Adipose tissue (tissue), 3 donors: ENCODE measurements around the gene EP300. TPM values are rescaled to one million over a fixed set of nuclear protein-coding genes. Genes with fewer than 3 reads are reported as not detected.

Experiments
- H3K27ac ChIP-seq: one replicate; pipeline ENCODE4 v1.5.1; 2013; ENCODE audit warnings: low read depth, low read length
- WGBS, 3 donors: extraction: QIAGEN DNeasy Blood & Tissue Kit; methylation state at CpG; one replicate each; pipeline ENCODE4 v1.1.7; 2013; 5-methylcytosine and 5-hydroxymethylcytosine counted together
- polyA plus RNA-seq, 3 donors: library from polyadenylated mRNA; stranded (reverse); fragments of 200-250 nt; gene quantifications; one replicate each; pipeline ENCODE4 v1.2.3, GENCODE V29; 2013
- donor health status: healthy with polysubstance abuse.
- donor health status: Bipolar disorder and iron deficiency.
- donor health status: healthy.

Gene EP300
- polyA plus RNA-seq, 3 donors: 7.8 to 16.0 (median 14.6) TPM

DNA sequence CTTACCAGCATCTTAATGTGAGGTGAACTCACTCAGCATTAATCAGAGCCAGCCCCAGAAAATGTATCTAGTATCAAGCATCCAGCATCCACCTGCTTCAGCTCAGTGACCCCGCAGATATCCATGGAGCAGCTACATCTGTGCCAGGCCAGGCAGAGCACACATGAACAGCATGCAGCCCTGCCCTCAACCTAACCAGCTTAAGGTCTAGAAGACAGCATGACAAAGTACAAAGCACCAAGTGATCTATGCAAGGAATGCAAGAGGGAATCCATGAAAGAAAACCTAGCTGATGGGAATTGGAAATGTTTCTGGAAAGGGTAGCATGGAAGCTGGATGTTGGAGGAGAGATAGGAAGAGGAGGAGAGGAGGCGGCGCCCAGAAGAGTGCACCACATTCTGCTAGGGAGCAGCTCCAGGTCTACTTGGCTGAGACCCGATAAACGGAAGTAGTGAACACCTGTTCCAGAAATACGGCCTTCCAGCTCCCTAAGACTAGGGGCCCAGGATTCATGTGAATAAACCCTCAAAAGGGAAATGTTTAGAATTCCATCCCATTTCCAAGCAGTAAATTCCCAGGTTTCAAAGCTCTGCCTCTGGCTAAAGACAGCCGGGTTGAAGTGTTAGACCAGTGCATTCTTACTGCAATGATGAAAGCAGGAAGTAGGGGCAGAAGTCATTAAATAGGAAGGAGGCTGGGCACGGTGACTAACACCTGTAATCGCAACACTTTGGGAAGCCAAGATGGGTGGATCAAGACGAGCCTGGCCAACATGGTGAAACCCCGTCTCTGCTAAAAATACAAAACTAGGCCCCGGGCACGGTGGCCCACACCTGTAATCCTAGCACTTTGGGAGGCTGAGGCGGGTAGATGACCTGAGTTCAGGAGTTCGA, 89.2 kb downstream of the EP300 start:
- no peak overlapping the region for H3K27ac ChIP-seq
- 65 to 83% (median 66%) methylated on average over 15 of the region's 15 CpGs for WGBS, 3 donors

- 41 to 70% (median 45%) methylated on average over 3 of the region's 3 CpGs for WGBS, 3 donors
Observed at GRCh38 chr22:41184679-41185078, 92.3 kb downstream of the EP300 start.

GRCh38 chr22:41191467-41191866, 99.1 kb downstream of the EP300 start:
- 65 to 92% (median 86%) methylated on average over 2 of the region's 2 CpGs for WGBS, 3 donors
- no peak overlapping the region for H3K27ac ChIP-seq

More at GRCh38 chr22:41184679-41185078, 92.3 kb downstream of the EP300 start:
- H3K27ac ChIP-seq: no peak overlapping the region

DNA sequence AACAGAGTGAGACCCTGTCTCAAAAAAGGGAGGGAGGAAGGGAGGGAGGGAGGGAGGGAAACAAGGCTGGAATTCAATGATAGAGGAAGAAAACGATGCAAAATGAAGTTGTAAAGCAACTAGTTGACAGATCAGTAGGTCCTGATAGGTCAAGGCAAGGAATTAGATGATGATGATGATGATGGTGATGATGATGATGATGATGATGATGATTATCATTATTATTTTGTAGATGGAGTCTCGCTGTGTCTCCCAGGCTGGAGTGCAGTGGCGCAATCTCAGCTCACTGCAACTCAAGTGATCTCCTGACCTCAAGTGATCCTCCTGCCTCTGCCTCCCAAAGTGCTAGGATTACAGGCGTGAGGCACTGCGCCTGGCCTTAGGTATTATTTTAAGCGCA, 101.4 kb downstream of the EP300 start:
- 89 to 96% (median 90%) methylated on average over 6 of the region's 6 CpGs for WGBS, 3 donors
- no peak overlapping the region for H3K27ac ChIP-seq

DNA sequence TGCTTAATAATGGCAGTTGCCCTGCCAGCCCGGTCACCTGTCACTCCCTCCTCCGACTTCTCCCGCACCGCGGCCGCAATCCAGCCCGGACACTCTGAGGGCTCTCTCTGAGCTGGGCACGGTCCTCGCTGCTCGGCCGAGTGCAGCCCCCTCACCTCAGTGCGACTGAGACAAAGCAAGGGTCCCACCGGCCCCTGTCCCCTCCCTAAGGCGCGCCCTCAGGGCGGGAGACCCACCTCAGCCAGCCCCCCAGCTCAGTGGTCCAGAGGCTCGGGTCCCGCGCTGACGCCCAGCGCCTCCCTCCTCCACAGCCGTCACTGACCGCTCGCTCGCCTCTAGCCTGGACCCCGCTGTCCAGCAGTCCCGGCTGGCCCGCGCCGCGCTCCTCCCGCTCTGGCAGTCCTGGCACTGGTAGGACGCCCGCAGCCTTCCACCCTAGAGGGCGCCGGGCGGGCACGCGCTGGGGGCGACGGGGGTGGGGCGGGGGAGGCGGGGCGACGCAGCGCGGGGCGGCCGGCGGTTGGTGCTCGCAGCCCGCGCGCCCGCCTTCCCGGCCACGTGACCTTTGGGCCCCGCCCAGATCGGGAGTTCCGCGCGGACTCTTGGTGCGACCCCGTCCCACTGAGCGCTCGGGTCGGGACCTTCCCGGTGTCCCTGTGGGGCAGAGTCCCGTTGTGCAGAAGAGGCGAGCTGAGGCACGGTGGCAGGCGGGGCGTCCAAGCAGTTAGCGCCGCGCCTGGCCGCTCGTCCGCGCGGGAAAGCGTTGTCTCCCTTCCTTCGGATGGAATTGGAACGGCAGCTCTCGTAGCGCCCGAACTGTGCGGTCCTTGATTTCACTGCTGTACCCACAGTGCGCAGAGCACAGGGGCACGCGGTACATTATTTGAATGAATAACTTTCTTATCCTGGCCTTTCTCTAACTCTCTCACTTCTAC, 104.9 kb downstream of the EP300 start:
- 0 to 1% (median 1%) methylated on average over 79 to 91 of the region's 91 CpGs for whole genome bisulfite sequencing, 3 donors
- no peak overlapping the region for H3K27ac ChIP-seq

- WGBS, 3 donors: 1 to 3% (median 1%) methylated on average over 9 of the region's 9 CpGs
- H3K27ac ChIP-seq: no peak overlapping the region
Observed at GRCh38 chr22:41198027-41198580, 105.7 kb downstream of the EP300 start.

DNA sequence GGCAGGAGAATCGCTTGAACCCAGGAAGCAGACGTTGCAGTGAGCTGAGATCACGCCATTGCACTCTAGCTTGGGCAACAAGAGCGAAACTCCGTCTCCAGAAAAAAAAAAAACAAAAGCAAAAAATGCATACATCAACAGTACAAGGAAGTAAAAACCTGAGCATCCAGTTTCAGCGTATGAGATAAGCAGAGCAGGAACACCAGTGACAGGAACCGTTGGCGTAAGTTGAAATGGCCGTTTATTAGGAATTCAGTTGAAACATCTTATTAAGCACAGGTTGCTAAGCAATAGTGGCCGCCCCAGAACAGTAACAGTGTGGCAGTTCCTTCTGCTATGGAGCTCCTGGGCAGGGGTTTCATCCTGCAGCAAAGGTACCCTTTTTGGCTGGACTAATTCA, 108.7 kb downstream of the EP300 start:
- no peak overlapping the region for H3K27ac ChIP-seq
- WGBS, 3 donors: 43 to 50% (median 49%) methylated on average over 10 of the region's 10 CpGs

DNA sequence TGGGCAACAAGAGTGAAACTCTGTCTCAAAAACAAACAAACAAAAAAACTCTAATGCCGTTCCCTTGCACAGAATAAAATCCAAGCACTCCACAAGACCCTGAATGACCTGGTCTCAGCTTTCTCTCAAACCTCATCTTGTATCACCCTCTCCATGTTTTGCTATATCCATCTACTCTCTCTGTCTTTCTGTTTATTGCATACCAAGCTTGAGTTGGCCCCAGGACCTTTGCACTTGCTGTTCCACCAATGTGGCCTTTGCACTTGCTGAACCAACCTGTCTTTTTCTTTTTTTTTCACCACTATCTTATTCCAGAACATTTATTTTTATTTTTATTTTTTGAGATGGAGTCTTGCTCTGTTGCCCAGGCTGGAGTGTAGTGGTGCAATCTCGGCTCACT, 110.7 kb downstream of the EP300 start:
- H3K27ac ChIP-seq: no peak overlapping the region
- 90 to 97% (median 92%) methylated on average over 2 of the region's 2 CpGs for WGBS, 3 donors

GRCh38 chr22:41204066-41204465, 111.7 kb downstream of the EP300 start:
- H3K27ac ChIP-seq: no peak overlapping the region
- 63 to 65% (median 65%) methylated on average over 6 of the region's 6 CpGs for WGBS, 3 donors

GRCh38 chr22:41204992-41205900, 112.9 kb downstream of the EP300 start, which contains the start of gene L3MBTL2:
TSS of gene L3MBTL2 (plus strand) at chr22:41205312. CDS start at chr22:41205363, 51 bp downstream.
- no peak within 1 kb of the TSS for H3K27ac ChIP-seq
- 2% methylated on average over 47 of the region's 47 CpGs for WGBS, 3 donors

DNA sequence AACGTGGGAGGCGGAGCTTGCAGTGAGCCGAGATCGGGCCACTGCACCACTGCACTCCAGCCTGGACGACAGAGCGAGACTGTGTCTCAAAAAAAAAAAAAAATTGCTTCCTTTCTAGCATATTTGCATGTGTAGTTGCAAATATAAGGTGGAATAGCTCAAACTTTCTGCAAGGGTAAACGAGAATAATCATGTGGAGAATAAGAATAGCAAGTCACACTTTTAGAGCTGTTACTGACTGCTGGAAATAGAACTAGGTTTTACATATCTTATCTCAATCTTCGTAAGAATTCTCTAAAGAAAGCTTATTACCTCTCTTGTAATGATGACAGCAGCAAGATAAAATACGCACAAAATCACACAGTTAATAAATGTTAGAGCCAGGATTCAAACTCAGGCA, 114.3 kb downstream of the EP300 start:
- WGBS, 3 donors: 87 to 93% (median 93%) methylated on average over 9 of the region's 9 CpGs

GRCh38 chr22:41215409-41215808, 123.0 kb downstream of the EP300 start:
- H3K27ac ChIP-seq: no peak overlapping the region
- 97 to 98% (median 98%) methylated on average over 10 of the region's 10 CpGs for WGBS, 3 donors

More for the DNA sequence above, 114.3 kb downstream of the EP300 start:
- no peak overlapping the region for H3K27ac ChIP-seq

DNA sequence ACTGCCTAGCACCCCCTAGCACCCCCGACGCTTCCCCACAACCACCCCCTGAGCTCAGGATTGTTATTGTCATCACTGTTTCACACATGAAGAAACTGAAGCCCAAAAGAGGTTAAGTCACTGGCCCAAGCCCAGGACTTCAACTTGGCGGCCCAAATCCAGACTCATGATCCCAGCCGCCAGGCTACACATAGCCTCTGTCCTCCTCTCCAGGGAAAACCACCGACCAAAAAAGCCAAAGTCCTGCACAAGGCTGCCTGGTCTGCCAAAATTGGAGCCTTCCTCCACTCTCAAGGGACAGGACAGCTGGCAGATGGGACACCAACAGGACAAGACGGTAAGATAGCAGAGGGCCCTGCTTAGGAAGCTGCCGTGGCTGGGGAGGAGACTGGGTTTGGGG, 123.5 kb downstream of the EP300 start:
- WGBS, 3 donors: 76 to 96% (median 85%) methylated on average over 7 of the region's 7 CpGs
- no peak overlapping the region for H3K27ac ChIP-seq

- 68 to 82% (median 71%) methylated on average over 13 of the region's 13 CpGs for WGBS, 3 donors
- H3K27ac ChIP-seq: no peak overlapping the region
Observed at GRCh38 chr22:41216984-41217383, 124.6 kb downstream of the EP300 start.

DNA sequence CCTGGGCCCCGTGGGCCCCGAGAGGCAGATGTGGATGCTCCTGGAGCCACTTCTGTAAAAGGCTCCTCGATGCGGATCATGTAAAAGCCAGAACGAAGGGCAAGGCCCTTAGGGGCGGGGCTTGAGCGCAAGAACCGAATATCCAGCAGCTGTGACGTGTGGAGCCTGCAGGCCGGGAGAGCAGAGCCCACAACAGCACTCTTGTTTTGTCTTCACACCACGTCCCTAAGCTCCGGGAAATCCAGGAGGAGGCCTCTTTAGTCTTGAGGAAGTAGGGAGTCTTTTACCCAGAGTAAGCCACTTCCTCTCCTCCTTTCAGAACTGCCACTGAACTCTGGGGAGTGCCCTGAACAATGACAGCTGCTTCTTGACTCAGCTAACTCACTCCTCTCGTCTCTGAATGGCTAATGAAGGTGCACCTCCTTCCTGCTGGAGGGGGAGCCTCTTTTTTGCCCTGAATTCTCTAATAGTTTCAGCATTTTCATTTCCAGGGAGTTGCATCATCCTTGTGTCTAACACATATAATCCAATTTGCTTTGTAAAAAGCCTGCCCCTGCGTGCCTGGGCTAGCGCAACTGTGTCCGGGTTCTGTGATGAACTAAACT, 125.3 kb downstream of the EP300 start:
- no peak overlapping the region for H3K27ac ChIP-seq
- WGBS, 3 donors: 10 to 72% (median 14%) methylated on average over 16 of the region's 16 CpGs

DNA sequence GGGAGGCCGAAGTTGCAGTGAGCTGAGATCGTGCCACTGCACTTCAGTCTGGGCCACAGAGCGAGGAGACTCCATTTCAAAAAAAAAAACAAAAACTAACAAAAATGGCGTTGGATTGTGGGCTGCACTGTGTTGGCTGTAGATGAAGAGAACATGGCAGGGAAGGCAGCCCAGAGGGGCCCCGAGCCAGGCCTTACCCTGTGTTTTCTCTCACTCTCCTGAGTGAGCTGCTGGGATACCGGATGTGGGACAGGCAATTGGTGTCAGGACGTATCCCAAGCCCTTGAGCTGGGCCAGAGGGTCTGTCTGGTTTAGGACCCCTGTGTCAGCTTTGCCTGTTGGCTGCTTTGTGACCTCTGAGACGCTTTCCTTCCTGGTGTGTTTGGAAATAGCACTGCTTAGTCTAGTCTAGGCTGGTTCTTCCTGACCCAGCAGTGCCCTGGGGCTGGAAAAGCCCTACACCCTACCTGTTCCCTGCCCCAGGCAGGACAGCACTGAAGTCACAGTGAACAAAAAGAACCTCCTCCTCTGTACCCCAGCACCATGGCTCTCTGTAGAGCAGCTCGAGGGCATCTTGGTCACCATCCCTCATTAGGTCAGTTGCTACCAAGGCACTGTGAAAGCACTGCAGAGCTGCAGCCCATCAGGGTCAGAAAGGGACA, 130.6 kb downstream of the EP300 start:
- no peak overlapping the region for H3K27ac ChIP-seq
- 91 to 96% (median 92%) methylated on average over 9 of the region's 9 CpGs for WGBS, 3 donors

DNA sequence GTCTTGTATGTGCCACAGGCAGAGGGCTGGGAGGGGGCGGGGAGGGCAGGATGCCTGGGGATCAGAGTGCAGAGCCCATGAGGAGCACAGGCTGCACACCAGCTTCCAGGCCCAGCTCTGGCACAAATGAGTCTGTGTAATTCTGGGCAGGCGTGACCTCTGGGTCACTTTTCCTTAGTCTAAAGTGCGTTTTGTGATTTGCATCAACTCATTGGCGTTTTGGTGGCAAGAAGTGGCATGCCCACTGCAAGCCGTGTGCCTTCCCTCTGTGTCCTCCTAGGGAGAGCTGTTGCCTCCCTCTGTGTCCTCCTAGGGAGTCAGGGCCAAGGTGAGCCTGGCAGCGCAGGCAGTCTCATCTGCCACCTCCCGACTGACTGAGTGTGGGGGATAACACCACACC, 131.1 kb downstream of the EP300 start:
- WGBS, 3 donors: 81 to 94% (median 89%) methylated on average over 7 of the region's 7 CpGs
- no peak overlapping the region for H3K27ac ChIP-seq
